KMS-11 (cell line): Measurements from ENCODE around the gene MAML3.

Experiments
- H2AFZ ChIP-seq: fragments of 200-600 bp; sonication (generic); 2 replicates; pipeline ENCODE4 v1.6.1; 2016; ENCODE audit warnings: antibody characterized with exemption, mixed run types, low read depth
- H3K27ac ChIP-seq: fragments of 200-600 bp; sonication (generic); 2 replicates; pipeline ENCODE4 v1.6.1; 2016; ENCODE audit warnings: mild to moderate bottlenecking, mixed run types
- H3K27me3 ChIP-seq: fragments of 200-600 bp; sonication (generic); 2 replicates; pipeline ENCODE4 v1.6.1; 2017; ENCODE audit warnings: mild to moderate bottlenecking, low read depth, mixed run types, moderate library complexity; ENCODE audit not compliant: insufficient read depth
- H3K36me3 ChIP-seq: fragments of 200-600 bp; sonication (generic); 2 replicates; pipeline ENCODE4 v1.6.1; 2017; ENCODE audit warnings: mild to moderate bottlenecking, mixed run types; ENCODE audit not compliant: insufficient read depth
- H3K4me1 ChIP-seq: fragments of 200-600 bp; sonication (generic); 2 replicates; pipeline ENCODE4 v1.6.1; 2016; ENCODE audit warnings: mild to moderate bottlenecking, low read depth, mixed run types; ENCODE audit not compliant: poor library complexity, severe bottlenecking
- H3K4me2 ChIP-seq: fragments of 200-600 bp; sonication (generic); 2 replicates; pipeline ENCODE4 v1.7.0; 2016; ENCODE audit warnings: mild to moderate bottlenecking, mixed run types
- H3K4me3 ChIP-seq: fragments of 200-600 bp; sonication (generic); IDR thresholded peaks from 2 replicates; pipeline ENCODE4 v1.6.1; 2017; ENCODE audit warnings: low read depth, low read length, mixed read lengths; ENCODE audit not compliant: insufficient read depth
- H3K79me2 ChIP-seq: fragments of 200-600 bp; sonication (generic); 2 replicates; pipeline ENCODE4 v1.6.1; 2016; ENCODE audit warnings: low read depth, mixed run types; ENCODE audit not compliant: insufficient read depth
- H3K9ac ChIP-seq: fragments of 200-600 bp; sonication (generic); 2 replicates; pipeline ENCODE4 v1.6.1; 2016; ENCODE audit warnings: mild to moderate bottlenecking, mixed run types
- H4K20me1 ChIP-seq: fragments of 200-600 bp; sonication (generic); 2 replicates; pipeline ENCODE4 v1.6.1; 2016; ENCODE audit warnings: mild to moderate bottlenecking, mixed run types; ENCODE audit not compliant: insufficient read depth
- CTCF ChIP-seq: fragments of 200-600 bp; sonication (generic); conservative IDR thresholded peaks from 2 replicates; pipeline ENCODE4 v1.6.1; 2017; ENCODE audit warnings: low read depth, mild to moderate bottlenecking, antibody characterized with exemption, low read length, moderate library complexity, mixed read lengths

The MAML3 gene

DNA sequence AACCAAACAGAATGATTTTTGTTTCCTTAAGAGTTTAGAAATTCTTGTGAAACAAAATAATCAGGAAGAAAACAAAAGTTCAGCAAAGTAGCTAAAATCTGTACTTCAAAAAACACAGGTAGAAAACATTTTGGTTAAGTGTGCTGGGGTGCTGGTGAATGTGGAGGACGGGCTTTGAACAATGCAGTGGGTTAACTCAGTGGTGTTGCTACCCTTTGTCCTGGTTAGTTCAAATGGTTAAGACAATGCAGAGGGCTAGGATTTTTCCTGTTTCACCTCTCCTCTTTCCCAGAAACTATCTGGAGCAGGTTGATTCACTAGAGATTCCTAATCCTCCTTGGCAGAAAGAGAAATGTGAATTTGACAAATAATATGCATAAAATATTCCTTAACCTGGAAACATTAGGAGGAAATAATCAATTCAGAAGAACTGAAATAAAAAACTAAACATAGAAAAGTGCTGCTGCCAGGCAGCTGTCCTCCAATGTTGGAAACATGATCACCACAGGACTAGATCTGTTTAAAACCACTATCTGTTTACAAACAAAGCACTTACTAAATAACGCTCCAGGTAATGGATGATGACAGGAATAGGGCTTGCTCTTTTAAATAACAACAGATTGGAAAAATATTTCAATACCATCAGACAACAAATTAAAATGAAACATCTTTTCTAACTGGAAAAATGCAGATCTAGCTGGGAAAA is 148.9 kb downstream of the MAML3 start:
- H3K9ac ChIP-seq = no peak overlapping the region
- no peak for TF ChIP-seq CTCF
- H3K4me3 ChIP-seq = no peak overlapping the region
- no peak overlapping the region for H3K27ac ChIP-seq
- H3K4me2 ChIP-seq = no peak overlapping the region
- H3K27me3 ChIP-seq = no peaks in the 10 kb centered on the region
- no peaks in the 10 kb centered on the region for H3K4me1 ChIP-seq
- no peaks in the 10 kb centered on the region for H3K79me2 ChIP-seq
- H2AFZ ChIP-seq = no peak overlapping the region
- H3K36me3 ChIP-seq = no peaks in the 10 kb centered on the region
- no peaks in the 10 kb centered on the region for H4K20me1 ChIP-seq

DNA sequence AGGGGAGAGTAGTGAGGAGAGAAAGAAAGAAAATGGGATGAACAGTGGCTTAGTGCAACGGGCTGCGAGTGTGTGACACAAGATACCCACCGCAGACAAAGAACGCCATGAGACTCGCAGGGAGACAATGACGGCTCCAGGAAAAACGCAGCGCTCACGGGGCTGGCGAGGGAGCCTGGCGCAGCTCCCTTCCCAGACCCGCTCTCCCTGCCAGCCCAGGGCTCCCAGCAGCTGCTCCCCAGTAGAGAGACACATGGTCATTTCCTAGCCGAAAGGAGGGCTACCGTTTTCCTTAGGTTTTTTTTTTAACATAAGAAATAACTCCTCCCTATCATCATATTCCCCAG is 149.5 kb downstream of the MAML3 start:
- Histone ChIP-seq H3K36me3 (no peaks in the 10 kb centered on the region), H3K79me2 (no peaks in the 10 kb centered on the region), H3K4me1 (no peaks in the 10 kb centered on the region), H4K20me1 (no peaks in the 10 kb centered on the region), H3K9ac (no peak overlapping the region), H3K27ac (no peak overlapping the region), H3K27me3 (no peaks in the 10 kb centered on the region), H2AFZ (no peak overlapping the region), H3K4me3 (no peak overlapping the region), H3K4me2 (no peak overlapping the region)
- TF ChIP-seq CTCF = no peak

DNA sequence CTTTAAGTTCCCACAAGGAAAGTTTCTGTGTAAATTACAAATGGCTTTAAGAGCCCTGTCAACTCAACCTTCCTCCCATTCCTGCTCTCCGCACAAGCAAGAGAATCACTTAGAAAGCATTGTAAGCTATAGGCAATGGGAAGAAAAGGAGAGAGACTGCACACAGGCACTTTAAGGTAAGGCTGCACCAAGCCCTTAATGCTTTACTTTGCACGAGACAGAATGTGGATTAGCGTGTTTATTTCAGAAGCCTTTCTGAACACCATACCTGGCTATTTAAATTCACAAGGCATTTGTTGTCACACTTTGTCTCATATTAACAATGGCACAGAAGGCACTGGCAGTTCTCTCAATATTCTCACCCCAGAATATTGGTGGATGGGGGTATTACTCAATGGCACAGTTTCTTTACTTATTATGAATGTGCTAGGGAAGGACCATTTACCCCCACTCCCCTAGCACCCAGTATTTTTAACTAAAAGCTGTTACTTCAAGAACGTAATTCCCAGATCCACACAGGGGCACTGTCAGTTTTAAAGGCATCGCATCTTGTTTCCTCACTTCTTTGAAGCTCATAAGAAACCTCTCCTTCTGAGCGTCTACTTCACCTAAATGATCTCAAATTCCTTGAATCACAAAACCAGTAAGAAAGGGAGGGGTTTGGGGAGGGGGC is 150.0 kb downstream of the MAML3 start:
- H3K4me1 ChIP-seq = no peaks in the 10 kb centered on the region
- no peak overlapping the region for H3K9ac ChIP-seq
- no peaks in the 10 kb centered on the region for H3K36me3 ChIP-seq
- no peaks in the 10 kb centered on the region for H3K79me2 ChIP-seq
- no peak overlapping the region for H3K4me3 ChIP-seq
- H3K27ac ChIP-seq = no peak overlapping the region
- H2AFZ ChIP-seq = no peak overlapping the region
- no peaks in the 10 kb centered on the region for H4K20me1 ChIP-seq
- TF ChIP-seq CTCF = no peak
- H3K27me3 ChIP-seq = no peaks in the 10 kb centered on the region
- H3K4me2 ChIP-seq = no peak overlapping the region

- no peak for TF ChIP-seq CTCF
- Histone ChIP-seq H3K4me1 (no peaks in the 10 kb centered on the region), H3K4me3 (no peak overlapping the region), H3K9ac (no peak overlapping the region), H3K27ac (no peak overlapping the region), H3K36me3 (no peaks in the 10 kb centered on the region), H3K79me2 (no peaks in the 10 kb centered on the region), H3K4me2 (no peak overlapping the region), H4K20me1 (no peaks in the 10 kb centered on the region), H3K27me3 (no peaks in the 10 kb centered on the region), H2AFZ (no peak overlapping the region)
Measured at GRCh38 chr4:140000232-140000631, 153.8 kb downstream of the MAML3 start.
